Measurements from ENCODE around the gene CLIP3.

CLIP3 gene

GRCh38 chr19:35977446-35978222 is 55.0 kb downstream of the CLIP3 start:
- no peak for FAIRE-seq

GRCh38 chr19:35975608-35976214 is 57.0 kb downstream of the CLIP3 start:
- no peak for FAIRE-seq

GRCh38 chr19:35973487-35973886 is 59.2 kb downstream of the CLIP3 start:
- no peak for FAIRE-seq

- FAIRE-seq = no peak
Observed at GRCh38 chr19:35966771-35967170, 65.9 kb downstream of the CLIP3 start.
